ENCODE measurements around the gene RPL19.
A peak's percentile ranks its signal among the peaks of the same experiment; 100 is the strongest.

Gene RPL19

DNA sequence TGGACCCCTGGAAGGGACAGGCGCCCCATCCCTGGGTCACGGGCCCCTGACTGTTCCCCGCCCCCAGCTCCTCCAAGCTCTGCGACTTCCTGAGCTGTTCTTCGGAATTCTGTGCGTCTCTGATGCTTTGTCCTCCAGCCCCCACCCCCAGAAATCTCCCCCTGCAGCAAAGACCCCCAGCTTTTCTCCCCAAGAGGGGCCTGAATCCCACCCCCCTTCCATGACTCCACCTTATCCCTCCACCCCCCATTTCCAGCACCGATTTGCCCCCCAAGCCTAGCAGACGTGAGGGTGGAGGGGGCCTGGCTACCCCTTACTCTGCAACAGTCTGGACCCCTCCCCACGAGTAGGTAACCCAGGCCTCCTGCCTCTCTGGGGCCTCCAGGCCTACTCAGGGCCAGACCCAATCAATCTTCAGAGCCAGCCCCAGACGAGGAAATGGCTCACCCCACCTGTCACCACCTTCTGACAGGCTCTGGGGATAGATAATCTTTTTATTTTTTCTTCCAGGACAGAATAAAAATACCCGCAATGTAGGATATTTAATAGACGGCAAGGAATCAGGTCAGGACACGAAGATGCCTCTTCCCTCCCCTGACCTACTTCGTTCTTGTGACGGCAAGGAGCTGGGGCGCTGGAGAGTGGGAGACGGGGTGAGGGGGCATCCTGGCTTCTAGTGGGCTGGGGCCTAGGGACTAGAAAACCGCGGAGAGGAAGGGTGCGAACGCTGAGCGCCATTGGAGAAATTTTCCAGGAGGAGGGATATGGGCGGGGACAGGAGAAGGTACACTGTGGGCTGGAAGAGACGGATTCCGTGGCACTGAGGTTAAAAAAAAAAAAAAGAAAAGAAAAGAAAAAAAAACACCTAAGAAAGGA, 47.9 kb upstream of the RPL19 start:
- Histone ChIP-seq H3K79me2 (ENCODE audit: low read length) (no peaks in the 10 kb centered on the region), H3K4me1 (ENCODE audit: low read length) (peaks cover 15% of the 10 kb centered on the region), H3K4me3 (ENCODE audit: low read length) (peak overlapping the region; percentile 92), H2AFZ (ENCODE audit: low read depth, low read length) (no peak overlapping the region), H3K36me3 (replicated peaks; ENCODE audit: low read depth, low read length) (no peaks in the 10 kb centered on the region), H3K9ac (ENCODE audit: low read length) (0 out of 2 replicates have a peak overlapping the region, but pooled peaks have one; percentile 17), H3K27ac (ENCODE audit: low read length) (no peak overlapping the region), H3K27me3 (ENCODE audit: low read depth, low read length) (peaks cover 40% of the 10 kb centered on the region), H4K20me1 (ENCODE audit: insufficient read depth, low read length) (no peaks in the 10 kb centered on the region), H3K4me2 (ENCODE audit: low read length) (peak overlapping the region; percentile 99), H3K9me3 (ENCODE audit: insufficient read depth, low read length) (no peaks in the 10 kb centered on the region)
- TF ChIP-seq, protein P1, sequence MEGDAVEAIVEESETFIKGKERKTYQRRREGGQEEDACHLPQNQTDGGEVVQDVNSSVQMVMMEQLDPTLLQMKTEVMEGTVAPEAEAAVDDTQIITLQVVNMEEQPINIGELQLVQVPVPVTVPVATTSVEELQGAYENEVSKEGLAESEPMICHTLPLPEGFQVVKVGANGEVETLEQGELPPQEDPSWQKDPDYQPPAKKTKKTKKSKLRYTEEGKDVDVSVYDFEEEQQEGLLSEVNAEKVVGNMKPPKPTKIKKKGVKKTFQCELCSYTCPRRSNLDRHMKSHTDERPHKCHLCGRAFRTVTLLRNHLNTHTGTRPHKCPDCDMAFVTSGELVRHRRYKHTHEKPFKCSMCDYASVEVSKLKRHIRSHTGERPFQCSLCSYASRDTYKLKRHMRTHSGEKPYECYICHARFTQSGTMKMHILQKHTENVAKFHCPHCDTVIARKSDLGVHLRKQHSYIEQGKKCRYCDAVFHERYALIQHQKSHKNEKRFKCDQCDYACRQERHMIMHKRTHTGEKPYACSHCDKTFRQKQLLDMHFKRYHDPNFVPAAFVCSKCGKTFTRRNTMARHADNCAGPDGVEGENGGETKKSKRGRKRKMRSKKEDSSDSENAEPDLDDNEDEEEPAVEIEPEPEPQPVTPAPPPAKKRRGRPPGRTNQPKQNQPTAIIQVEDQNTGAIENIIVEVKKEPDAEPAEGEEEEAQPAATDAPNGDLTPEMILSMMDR (IDR thresholded peaks at IDR 0.05; ENCODE audit: low read depth, low read length), result no peak
- no peak for TF ChIP-seq EZH2phosphoT487 (IDR thresholded peaks at IDR 0.05; ENCODE audit: low read depth)

DNA sequence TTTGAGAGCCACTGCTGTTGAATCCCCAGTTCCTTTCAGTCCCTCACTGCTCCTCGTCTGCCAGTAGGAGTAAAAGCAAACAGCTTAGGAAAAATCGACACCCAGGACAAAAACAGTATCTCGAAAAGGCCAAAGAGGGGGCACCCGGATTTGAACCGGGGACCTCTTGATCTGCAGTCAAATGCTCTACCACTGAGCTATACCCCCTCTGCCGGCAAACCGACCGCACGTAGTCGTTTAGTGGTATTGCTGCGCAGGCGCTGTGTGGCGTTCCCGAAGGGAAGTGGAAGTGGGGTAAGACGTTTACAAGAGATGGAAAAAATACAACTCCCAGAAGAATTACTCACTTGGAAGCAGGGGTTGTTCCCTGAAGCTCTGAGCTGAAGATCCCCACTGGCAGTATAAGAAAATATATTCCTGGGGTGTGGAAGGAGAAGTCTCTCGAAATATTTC, 46.5 kb upstream of the RPL19 start:
- Histone ChIP-seq H3K36me3 (replicated peaks; ENCODE audit: low read depth, low read length) (no peaks in the 10 kb centered on the region), H3K4me1 (ENCODE audit: low read length) (peaks cover 15% of the 10 kb centered on the region), H3K79me2 (ENCODE audit: low read length) (no peaks in the 10 kb centered on the region), H3K4me3 (ENCODE audit: low read length) (peak overlapping the region; percentile 92), H3K4me2 (ENCODE audit: low read length) (peak overlapping the region; percentile 99), H3K9ac (ENCODE audit: low read length) (peak overlapping the region; percentile 87), H2AFZ (ENCODE audit: low read depth, low read length) (peak overlapping the region; percentile 95), H3K27me3 (ENCODE audit: low read depth, low read length) (peaks cover 33% of the 10 kb centered on the region), H4K20me1 (ENCODE audit: insufficient read depth, low read length) (no peaks in the 10 kb centered on the region), H3K27ac (ENCODE audit: low read length) (peak overlapping the region; percentile 67), H3K9me3 (ENCODE audit: insufficient read depth, low read length) (no peaks in the 10 kb centered on the region)
- TF ChIP-seq EZH2phosphoT487 (IDR thresholded peaks at IDR 0.05; ENCODE audit: low read depth), result no peak
- TF ChIP-seq, protein P1 (IDR thresholded peaks at IDR 0.05; ENCODE audit: low read depth, low read length), result no peak

DNA sequence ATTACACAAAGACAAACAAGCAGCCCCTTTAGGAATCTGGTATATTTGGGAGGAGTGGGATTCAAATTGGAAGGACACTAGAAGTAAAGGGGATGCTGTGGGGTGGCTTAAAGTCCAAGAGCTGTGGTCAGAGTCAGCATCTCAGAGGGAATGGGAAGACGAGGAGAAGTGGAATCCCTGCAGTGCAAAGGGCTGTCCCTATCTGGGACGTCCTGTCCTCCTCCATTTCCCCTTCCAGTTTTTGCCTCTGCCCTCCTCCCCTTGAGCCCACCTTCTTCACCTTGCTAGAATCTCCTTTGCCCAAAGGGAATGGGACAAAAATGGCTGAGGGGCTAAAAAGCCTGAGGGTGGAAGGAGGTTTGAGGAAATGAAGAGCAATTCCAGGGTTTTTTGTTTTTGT, 44.4 kb upstream of the RPL19 start:
- Histone ChIP-seq H3K27ac (ENCODE audit: low read length) (no peak overlapping the region), H3K4me3 (ENCODE audit: low read length) (no peak overlapping the region), H3K36me3 (replicated peaks; ENCODE audit: low read depth, low read length) (no peaks in the 10 kb centered on the region), H4K20me1 (ENCODE audit: insufficient read depth, low read length) (no peaks in the 10 kb centered on the region), H3K27me3 (ENCODE audit: low read depth, low read length) (peaks cover 14% of the 10 kb centered on the region), H2AFZ (ENCODE audit: low read depth, low read length) (no peak overlapping the region), H3K79me2 (ENCODE audit: low read length) (no peaks in the 10 kb centered on the region), H3K4me2 (ENCODE audit: low read length) (peak overlapping the region; percentile 55; the same call in 1 of the 2 replicates), H3K4me1 (ENCODE audit: low read length) (peaks cover 15% of the 10 kb centered on the region), H3K9ac (ENCODE audit: low read length) (no peak overlapping the region), H3K9me3 (ENCODE audit: insufficient read depth, low read length) (no peaks in the 10 kb centered on the region)
- TF ChIP-seq EZH2phosphoT487 (IDR thresholded peaks at IDR 0.05; ENCODE audit: low read depth), result no peak
- TF ChIP-seq, protein P1 (IDR thresholded peaks at IDR 0.05; ENCODE audit: low read depth, low read length), result no peak

DNA sequence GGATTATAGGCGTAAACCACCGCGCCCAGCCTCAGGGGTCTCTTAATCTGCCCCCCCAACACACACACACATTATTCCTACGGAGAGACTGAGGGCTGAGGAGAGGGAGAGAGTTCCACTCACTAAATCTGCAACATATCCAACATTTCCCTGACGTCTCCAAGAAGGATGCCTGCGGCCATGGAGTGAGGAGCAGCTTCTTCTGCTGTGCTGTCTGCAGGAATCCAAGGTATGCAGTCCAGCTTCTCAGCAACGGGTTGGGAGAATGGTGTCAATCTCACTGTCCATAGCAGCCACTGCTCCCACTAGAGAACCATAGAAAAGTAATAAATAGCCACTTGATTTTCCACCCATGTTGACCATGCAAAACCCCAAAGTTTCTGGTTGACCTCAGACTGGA, 43.6 kb upstream of the RPL19 start:
- Histone ChIP-seq H3K27me3 (ENCODE audit: low read depth, low read length) (peaks cover 8% of the 10 kb centered on the region; the same call in 1 of the 2 replicates), H3K4me2 (ENCODE audit: low read length) (no peak overlapping the region), H3K36me3 (replicated peaks; ENCODE audit: low read depth, low read length) (no peaks in the 10 kb centered on the region), H3K79me2 (ENCODE audit: low read length) (no peaks in the 10 kb centered on the region), H3K27ac (ENCODE audit: low read length) (no peak overlapping the region), H3K4me1 (ENCODE audit: low read length) (peaks cover 11% of the 10 kb centered on the region), H4K20me1 (ENCODE audit: insufficient read depth, low read length) (no peaks in the 10 kb centered on the region), H3K9ac (ENCODE audit: low read length) (no peak overlapping the region), H3K9me3 (ENCODE audit: insufficient read depth, low read length) (no peaks in the 10 kb centered on the region), H3K4me3 (ENCODE audit: low read length) (no peak overlapping the region), H2AFZ (ENCODE audit: low read depth, low read length) (no peak overlapping the region)
- TF ChIP-seq, protein P1 (IDR thresholded peaks at IDR 0.05; ENCODE audit: low read depth, low read length), result no peak
- no peak for TF ChIP-seq EZH2phosphoT487 (IDR thresholded peaks at IDR 0.05; ENCODE audit: low read depth)
